HG03439 (cell line): ENCODE data around the gene ATF5.

Experiments
- ATAC-seq: cut with Tn5 transposase; IDR thresholded peaks from one replicate; pipeline ENCODE4 v1.9.1; 2021; ENCODE audit warnings: mild to moderate bottlenecking, moderate library complexity; ENCODE audit not compliant: unreplicated experiment

Gene ATF5

GRCh38 chr19:49971991-49972411 lies 43.0 kb downstream of the ATF5 start:
- no peak for ATAC-seq

- no peak for ATAC-seq
Measured at GRCh38 chr19:49972841-49973240, 43.8 kb downstream of the ATF5 start.

GRCh38 chr19:49973987-49974386 lies 45.0 kb downstream of the ATF5 start:
- no peak for ATAC-seq

DNA sequence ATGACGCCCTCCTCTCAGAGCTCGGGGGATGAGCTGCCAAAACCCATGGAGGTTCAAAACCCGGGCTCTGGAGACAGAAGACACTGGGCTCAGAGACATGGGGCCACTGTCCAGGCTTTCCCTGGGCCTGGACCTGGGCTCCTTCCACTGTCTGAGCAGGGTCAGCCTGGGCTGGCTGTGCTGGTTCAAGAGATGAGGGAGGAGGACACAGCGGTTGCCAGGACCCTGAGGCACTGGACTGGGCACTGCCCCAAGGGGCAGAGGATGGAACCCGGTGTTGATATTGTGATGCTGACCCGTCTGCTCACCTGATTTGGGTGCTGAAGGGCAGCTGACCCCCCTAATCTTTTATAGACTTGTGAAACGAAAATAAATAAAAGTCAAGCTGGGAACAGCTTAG lies 46.0 kb downstream of the ATF5 start:
- no peak for ATAC-seq

GRCh38 chr19:49976496-49976895 lies 47.5 kb downstream of the ATF5 start:
- no peak for ATAC-seq

- ATAC-seq, result no peak
Measured at GRCh38 chr19:49977076-49977475, 48.1 kb downstream of the ATF5 start.

DNA sequence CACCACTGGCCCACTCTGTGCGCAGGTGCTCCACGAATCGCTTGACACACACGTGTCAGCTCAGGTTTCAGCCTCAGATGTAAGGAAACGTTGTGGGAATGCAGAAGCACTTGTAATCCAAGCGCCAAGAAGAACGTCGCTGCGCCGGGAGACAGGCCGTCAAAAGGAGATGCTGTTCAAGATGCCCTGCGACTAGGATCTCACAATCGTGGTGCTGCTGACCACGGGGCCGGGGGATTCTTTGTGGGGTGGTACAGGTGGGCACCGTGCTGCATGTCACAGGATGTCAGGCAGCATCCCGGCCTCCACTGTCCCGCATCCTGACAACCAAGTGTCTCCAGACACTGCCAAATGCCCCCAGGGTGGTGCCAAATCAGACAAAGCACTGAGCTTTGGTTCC lies 48.9 kb downstream of the ATF5 start:
- ATAC-seq, result no peak

DNA sequence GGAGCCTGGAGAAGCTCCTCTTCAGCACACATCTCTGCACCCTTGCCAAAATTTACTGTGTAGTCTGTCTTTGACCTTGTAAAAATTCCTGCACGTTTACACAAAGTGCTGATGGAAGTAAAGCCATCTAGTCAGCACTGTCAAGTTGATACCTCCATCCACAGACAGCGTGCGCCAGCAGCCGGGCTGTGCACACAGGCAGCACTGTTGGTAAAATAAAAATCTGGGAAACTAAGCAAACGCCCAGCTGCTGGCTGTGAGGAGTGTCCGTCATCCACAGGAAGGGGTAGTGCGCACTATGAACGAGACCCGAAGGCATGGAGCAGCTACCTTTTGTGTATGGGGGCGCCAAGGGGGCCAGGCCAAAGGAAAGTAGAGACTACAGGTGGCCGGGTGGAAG lies 49.3 kb downstream of the ATF5 start:
- no peak for ATAC-seq

GRCh38 chr19:49981603-49982593 lies 52.9 kb downstream of the ATF5 start:
- ATAC-seq, result no peak
